ENCODE measurements around the gene PEPD.
"Not testable (repeated sequence)": the region's sequence is repeated elsewhere in the genome, so short reads cannot be mapped to it uniquely, and the experiment has no call there.

PEPD gene

DNA sequence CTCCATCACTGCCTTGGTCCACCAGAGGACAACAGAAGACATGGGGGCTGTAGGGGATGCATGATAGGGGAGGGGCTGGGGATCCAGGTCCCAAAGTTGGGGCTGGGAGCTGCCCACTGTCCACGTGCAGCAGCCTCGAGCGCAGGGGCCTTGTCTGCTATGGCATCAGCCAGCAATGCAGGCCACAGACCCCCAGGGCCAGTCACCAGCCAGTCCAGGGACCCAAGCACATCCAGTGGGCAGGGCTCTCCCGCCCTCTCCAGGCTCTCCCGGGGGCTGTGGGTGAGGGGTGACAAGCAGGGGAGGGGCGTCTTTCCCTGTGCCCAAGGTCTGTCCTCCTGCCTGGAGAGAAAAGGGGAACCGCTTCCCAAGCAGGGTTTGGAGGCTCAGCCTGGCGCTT is 32.8 kb downstream of the PEPD start:
- no peak overlapping the region for H3K27ac ChIP-seq
- TF ChIP-seq, protein P1, sequence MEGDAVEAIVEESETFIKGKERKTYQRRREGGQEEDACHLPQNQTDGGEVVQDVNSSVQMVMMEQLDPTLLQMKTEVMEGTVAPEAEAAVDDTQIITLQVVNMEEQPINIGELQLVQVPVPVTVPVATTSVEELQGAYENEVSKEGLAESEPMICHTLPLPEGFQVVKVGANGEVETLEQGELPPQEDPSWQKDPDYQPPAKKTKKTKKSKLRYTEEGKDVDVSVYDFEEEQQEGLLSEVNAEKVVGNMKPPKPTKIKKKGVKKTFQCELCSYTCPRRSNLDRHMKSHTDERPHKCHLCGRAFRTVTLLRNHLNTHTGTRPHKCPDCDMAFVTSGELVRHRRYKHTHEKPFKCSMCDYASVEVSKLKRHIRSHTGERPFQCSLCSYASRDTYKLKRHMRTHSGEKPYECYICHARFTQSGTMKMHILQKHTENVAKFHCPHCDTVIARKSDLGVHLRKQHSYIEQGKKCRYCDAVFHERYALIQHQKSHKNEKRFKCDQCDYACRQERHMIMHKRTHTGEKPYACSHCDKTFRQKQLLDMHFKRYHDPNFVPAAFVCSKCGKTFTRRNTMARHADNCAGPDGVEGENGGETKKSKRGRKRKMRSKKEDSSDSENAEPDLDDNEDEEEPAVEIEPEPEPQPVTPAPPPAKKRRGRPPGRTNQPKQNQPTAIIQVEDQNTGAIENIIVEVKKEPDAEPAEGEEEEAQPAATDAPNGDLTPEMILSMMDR (conservative IDR thresholded peaks at IDR 0.05) = no peak

DNA sequence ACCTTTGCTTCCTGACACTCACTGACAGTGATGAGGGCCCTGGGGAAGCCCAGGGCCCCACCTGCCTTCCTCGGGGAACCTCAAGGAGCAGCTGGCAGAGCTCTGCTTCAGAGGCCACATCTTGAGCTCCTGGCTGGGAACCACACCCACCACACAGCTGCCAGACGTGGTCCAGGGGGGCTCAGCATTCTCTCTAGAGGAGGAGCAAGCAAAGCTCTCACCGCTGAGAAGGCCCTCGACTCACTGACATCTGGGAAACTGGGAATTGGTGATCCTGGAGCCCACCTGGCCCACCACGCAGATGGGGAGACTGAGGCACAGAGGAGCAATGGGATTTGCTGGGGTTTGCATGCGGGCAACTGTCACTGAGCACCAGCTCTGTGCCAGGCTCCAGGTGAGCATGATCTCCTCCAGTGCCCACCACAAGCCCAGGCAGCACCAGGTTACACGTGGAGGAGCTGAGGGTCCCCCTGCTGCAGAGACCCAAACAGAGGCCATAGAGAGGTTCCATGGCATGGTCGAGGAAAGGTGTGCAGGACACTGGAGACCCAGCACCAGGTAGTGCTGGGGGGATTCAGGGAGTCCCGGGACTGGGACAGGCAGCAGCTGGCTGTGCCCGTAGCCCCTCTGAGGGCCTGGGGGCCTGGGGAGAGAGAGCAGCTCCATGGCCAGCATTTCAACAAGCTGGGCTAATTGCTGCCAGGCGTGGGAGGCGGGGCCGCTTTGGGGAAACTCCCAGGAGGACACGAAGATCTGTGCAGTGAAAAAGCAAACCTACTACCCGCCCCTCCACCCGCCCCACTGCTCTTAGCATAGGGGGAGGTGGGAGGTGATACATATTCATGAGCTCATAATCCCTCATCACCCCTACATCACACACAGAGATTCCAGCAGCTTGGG is 33.4 kb downstream of the PEPD start:
- no peak overlapping the region for H3K27ac ChIP-seq
- TF ChIP-seq, protein P1 (conservative IDR thresholded peaks at IDR 0.05) = no peak

DNA sequence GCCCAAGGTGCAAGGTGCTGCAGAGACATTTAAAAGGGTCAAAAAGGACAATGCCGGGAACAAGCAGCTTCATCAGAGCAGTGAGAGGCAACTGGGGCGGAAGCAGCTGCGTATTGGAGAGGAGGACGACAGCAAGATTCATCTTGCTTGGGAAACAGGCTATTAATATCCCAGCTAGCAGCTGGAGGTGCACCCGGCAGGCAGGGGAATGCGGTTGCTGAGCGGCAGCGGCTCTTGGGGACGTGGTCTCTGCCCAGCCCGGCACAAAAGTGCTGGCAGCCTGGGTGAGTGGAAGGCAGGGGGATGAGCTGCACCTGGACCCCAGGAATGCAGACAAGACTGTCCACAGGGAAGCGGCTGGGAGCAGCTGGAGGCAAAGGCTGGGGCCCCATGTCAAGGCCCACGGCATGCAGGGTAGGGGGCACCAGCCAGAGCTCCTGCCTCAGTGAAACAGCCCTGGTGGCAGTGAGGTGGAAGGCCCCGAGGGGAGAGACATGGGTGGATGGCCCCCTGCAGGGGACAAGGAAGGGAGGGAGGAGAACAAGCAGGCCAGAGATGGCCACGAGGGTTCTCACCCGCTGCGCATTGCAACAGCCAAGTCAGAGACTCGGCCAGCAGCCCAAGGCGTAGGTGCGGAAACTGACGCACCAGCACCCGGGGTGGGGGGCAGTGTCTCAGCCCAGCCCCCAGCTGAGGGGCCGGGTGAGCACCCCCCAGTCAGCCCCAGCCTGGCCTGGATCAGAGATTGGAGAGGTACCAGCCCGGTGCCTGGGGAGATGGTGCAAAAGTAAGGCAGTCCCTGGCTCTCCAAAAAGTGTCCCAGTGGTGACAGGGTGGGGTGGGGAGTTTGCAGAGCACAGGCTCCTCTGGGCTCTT is 34.4 kb downstream of the PEPD start:
- no peak overlapping the region for H3K27ac ChIP-seq
- TF ChIP-seq, protein P1 (conservative IDR thresholded peaks at IDR 0.05) = no peak

DNA sequence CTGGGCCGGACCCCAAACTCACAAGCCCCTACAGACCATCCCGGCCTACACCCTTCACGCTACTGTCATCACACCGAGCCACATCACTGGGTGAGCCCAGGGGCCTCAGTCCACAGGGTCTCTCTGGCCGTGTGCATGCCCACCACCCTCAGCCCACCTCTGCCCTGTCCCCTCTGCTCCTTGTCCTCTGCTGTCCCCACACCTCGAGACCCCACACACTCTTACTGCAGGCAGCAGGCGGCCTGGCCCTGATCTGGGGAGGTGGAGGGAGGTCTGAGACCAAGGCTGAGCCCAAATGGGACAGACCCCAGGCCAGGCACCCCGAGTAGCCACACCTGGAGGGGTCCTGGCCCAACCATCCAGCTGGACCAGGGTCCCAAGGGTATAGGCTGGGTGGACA is 35.2 kb downstream of the PEPD start:
- TF ChIP-seq, protein P1 (conservative IDR thresholded peaks at IDR 0.05) = no peak
- H3K27ac ChIP-seq = no peak overlapping the region

DNA sequence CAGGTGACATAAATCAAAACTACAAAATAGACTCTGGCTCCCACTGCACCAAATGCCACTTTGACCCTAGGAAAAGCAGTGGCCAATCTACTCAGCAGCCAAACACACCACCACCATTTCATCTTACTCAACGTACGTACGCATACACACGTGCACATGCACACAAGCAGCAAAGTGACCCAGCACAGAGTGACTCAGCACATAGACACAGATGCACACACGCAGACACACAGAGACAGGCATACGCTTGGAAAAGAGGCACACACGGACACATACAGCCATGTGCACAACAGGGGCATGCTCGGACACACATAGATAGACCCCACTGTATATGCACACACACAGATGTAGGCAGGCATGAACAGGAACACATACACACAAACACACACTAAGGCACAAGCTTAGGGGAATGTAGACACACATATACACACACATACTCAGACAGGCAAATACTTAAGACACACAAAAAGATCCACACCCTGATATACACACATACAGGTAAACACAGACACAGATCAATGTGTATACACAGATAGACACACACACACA is 37.3 kb downstream of the PEPD start:
- H3K27ac ChIP-seq = no peak overlapping the region
- TF ChIP-seq, protein P1 (conservative IDR thresholded peaks at IDR 0.05) = no peak

DNA sequence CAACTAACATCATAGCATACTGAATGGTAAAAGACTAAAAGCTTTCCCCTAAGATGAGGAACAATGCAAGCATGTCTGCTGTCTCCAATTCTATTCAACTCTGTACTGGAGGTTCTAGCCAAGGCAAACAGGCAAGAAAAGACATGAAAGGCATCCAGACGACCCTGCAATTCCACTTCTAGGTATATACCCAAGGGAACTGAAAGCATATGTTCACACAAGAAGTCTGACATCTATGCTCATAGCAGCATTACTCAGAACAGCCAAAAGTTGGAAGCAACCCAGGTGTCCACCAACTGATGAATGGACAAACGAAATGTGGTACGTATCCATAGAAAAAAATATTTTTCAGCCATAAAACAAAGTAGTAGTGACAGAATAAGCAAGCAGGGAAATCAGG is 39.1 kb downstream of the PEPD start:
- H3K27ac ChIP-seq = no peak overlapping the region
- TF ChIP-seq, protein P1 (conservative IDR thresholded peaks at IDR 0.05) = no peak

DNA sequence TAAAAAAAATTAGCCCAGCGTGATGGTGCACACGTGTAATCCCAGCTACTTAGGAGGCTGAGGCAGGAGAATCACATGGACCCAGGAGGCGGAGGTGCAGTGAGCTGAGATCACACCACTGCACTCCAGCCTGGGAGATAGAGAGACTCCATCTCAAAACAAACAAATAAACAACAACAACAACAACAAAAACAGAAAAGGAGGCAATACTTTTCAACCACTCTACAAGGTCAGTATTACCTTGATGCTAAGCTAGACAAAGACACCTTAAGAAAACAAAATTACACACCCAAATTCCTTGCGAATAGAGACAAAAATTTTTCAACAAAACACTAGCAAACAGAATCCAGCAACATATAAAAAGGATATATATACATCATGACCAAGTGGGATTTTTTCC is 39.7 kb downstream of the PEPD start:
- H3K27ac ChIP-seq = no peak overlapping the region
- TF ChIP-seq, protein P1 (conservative IDR thresholded peaks at IDR 0.05) = no peak

DNA sequence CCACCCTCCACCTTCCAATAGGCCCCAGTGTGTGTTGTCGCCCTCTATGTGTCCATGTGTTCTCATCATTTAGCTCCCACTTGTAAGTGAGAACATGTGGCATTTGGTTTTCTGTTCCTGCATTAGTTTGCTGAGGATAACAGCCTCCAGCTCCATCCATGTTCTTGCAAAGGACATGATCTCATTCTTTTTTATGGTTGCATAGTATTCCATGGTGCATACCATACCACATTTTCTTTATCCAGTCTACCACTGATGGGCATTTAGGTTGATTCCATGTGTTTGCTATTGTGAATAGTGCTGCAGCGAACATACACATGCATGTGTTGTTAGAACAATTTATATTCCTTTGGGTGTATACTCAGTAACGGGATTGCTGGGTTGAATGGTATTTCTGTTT is 42.0 kb downstream of the PEPD start:
- not testable (repeated sequence) for H3K27ac ChIP-seq
